ENCODE data around the gene ZNF496. TPM values are rescaled to one million over a fixed set of nuclear protein-coding genes. Genes with fewer than 3 reads are reported as not detected.
"Not testable (repeated sequence)": the region's sequence is repeated elsewhere in the genome, so short reads cannot be mapped to it uniquely, and the experiment has no call there.

ZNF496 gene
- total RNA-seq, 1 experiment from 2014 or later = 67.2 TPM

DNA sequence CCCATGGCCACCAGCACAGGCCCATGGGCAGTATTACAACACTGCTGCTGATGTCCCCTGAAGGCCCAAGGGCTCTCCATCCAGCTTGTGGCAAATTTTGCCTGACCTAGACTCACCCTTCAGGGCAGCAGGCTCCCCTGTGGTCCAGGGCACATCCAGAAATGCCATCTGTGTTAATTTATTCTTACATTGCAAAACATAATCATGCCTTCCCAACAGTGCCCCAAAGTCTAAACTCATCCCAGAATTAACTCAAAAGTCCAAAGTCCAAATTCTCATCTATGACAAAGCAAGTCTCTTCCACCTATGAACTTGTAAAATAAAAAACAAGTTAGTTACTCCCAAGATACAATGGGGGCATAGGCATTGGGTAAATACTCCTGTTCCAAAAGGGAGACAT lies 62.5 kb downstream of the ZNF496 start:
- DNase-seq (ENCODE audit: unreplicated experiment) = no peak
- no peaks in the 10 kb centered on the region for H3K36me3 Mint-ChIP-seq (ENCODE audit: insufficient read depth, unreplicated experiment)
- BruUV-seq (replicated peaks) = no TSS peak
- no peak overlapping the region for H3K4me3 Mint-ChIP-seq (ENCODE audit: unreplicated experiment)
- no peak overlapping the region for H3K27ac Mint-ChIP-seq (ENCODE audit: low read depth, unreplicated experiment)
- H3K9me3 Mint-ChIP-seq (ENCODE audit: unreplicated experiment) = peaks cover 25% of the 10 kb centered on the region
- H3K27me3 Mint-ChIP-seq (ENCODE audit: insufficient read depth, unreplicated experiment) = no peaks in the 10 kb centered on the region
- TF ChIP-seq CTCF (IDR thresholded peaks at IDR 0.05; ENCODE audit: unreplicated experiment) = no peak
- H3K4me1 Mint-ChIP-seq (ENCODE audit: insufficient read depth, unreplicated experiment) = no peaks in the 10 kb centered on the region
- intact Hi-C loops (cut with micrococcal nuclease) = no loop called here
- ChIA-PET POLR2A (interaction anchor here (0.6 kb wide), 1 partner anchor 27 kb away, joined by 3 read pairs; no protein-coding TSS in a partner anchor), CTCF (interaction anchor here (0.6 to 1.0 kb wide), 2 partner anchors 121 to 362 kb away, joined by 5 to 6 read pairs; no protein-coding TSS in a partner anchor)

- POLR2A ChIA-PET = no interaction called here
- Mint-ChIP-seq H3K27ac (ENCODE audit: low read depth, unreplicated experiment) (no peak overlapping the region), H3K9me3 (ENCODE audit: unreplicated experiment) (peaks cover 25% of the 10 kb centered on the region), H3K27me3 (ENCODE audit: insufficient read depth, unreplicated experiment) (no peaks in the 10 kb centered on the region), H3K4me1 (ENCODE audit: insufficient read depth, unreplicated experiment) (no peaks in the 10 kb centered on the region), H3K4me3 (ENCODE audit: unreplicated experiment) (no peak overlapping the region), H3K36me3 (ENCODE audit: insufficient read depth, unreplicated experiment) (no peaks in the 10 kb centered on the region)
- intact Hi-C loops (cut with micrococcal nuclease) = no loop called here
- no peak for DNase-seq (ENCODE audit: unreplicated experiment)
- BruUV-seq (replicated peaks) = no TSS peak
- no peak for TF ChIP-seq CTCF (IDR thresholded peaks at IDR 0.05; ENCODE audit: unreplicated experiment)
- CTCF ChIA-PET = interaction anchor here (0.6 to 1.0 kb wide), 2 partner anchors 122 to 361 kb away, joined by 5 to 6 read pairs; no protein-coding TSS in a partner anchor
These were observed 63.1 kb downstream of the ZNF496 start for GRCh38 chr1:247268390-247269045.

- ChIA-PET POLR2A (no interaction called here), CTCF (no interaction called here)
- no peak for DNase-seq (ENCODE audit: unreplicated experiment)
- no peak overlapping the region for H3K27ac Mint-ChIP-seq (ENCODE audit: low read depth, unreplicated experiment)
- no peak for TF ChIP-seq CTCF (IDR thresholded peaks at IDR 0.05; ENCODE audit: unreplicated experiment)
- H3K36me3 Mint-ChIP-seq (ENCODE audit: insufficient read depth, unreplicated experiment) = no peaks in the 10 kb centered on the region
- BruUV-seq (replicated peaks) = no TSS peak
- intact Hi-C loops (cut with micrococcal nuclease) = no loop called here
- H3K4me1 Mint-ChIP-seq (ENCODE audit: insufficient read depth, unreplicated experiment) = no peaks in the 10 kb centered on the region
- no peak overlapping the region for H3K4me3 Mint-ChIP-seq (ENCODE audit: unreplicated experiment)
- no peaks in the 10 kb centered on the region for H3K27me3 Mint-ChIP-seq (ENCODE audit: insufficient read depth, unreplicated experiment)
- H3K9me3 Mint-ChIP-seq (ENCODE audit: unreplicated experiment) = peaks cover 17% of the 10 kb centered on the region
These were observed 65.6 kb downstream of the ZNF496 start for GRCh38 chr1:247266053-247266452.

DNA sequence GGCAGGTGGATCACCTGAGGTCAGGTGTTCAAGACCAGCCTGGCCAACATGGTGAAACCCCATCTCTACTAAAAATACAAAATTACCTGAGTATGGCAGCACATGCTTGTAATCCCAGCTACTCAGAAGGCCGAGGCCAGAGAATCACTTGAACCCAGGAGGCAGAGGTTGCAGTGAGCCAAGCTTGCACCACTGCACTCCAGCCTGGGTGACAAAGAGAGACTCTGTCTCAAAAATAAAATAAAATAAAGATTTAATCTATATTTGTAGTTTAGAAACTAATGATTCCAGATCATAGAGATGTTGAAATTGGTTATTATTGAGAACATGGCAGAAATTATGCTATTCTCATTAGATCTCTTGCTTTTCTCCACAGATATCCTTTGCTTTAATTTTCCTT lies 75.9 kb downstream of the ZNF496 start, which contains the start of gene VN1R5:
TSS of gene VN1R5 (plus strand) at position 301 of the 400 bp plus-strand sequence.
- intact Hi-C loops (cut with micrococcal nuclease); POLR2A ChIA-PET; DNase-seq (ENCODE audit: unreplicated experiment); BruUV-seq (replicated peaks); H3K4me3 Mint-ChIP-seq (ENCODE audit: unreplicated experiment); H3K4me1 Mint-ChIP-seq (ENCODE audit: insufficient read depth, unreplicated experiment); H3K36me3 Mint-ChIP-seq (ENCODE audit: insufficient read depth, unreplicated experiment); H3K27me3 Mint-ChIP-seq (ENCODE audit: insufficient read depth, unreplicated experiment); H3K27ac Mint-ChIP-seq (ENCODE audit: low read depth, unreplicated experiment): not testable (repeated sequence)
- peaks cover 11% of the 10 kb centered on the region for H3K9me3 Mint-ChIP-seq (ENCODE audit: unreplicated experiment)
- CTCF ChIA-PET = interaction anchor here (0.7 to 1.1 kb wide), 2 partner anchors 18 to 25 kb away, joined by 3 read pairs; no protein-coding TSS in a partner anchor

Measured in MCF 10A (cell line).